Heart left ventricle (tissue), 13 donors: ENCODE data around the gene SGTA.

Experiments used
- CTCF ChIP-seq, 12 donors: fragments of 200-600 bp; sonication (generic) in 4 of 12; IDR thresholded peaks; one replicate each; pipeline versions ENCODE4 v1.5.0 to v1.8.0; 2018 to 2022; ENCODE audit warnings: antibody characterized with exemption in 12 of 12, mild to moderate bottlenecking in 5 of 12
- POLR2A ChIP-seq, 2 donors: fragments of 450-650 bp; IDR thresholded peaks; one replicate each; pipeline ENCODE4 v1.6.1; 2017; ENCODE audit warnings: antibody characterized with exemption in 2 of 2, mild to moderate bottlenecking in 2 of 2, moderate library complexity in 2 of 2
- donor health status: ischemic (EF 13 %, LVEDD 7.1; RV severe dilation, severe dysfunction).
- donor health status: DM: no; HTN: yes; CAD: no.
- donor health status: DM: no; HTN: no; CAD: no.
- donor health status: ischemic (EF 25% LVEDD 6.9; RV normal size, moderate dysfunction).
- donor health status: ischemic (EF 25% LVEDD 5.7; RV mildly dilated, moderate dysfunction).
- donor health status: ischemic (EF 35%, LVEDD 5.7; RV mildly dilated, moderate dysfunction).
- donor health status: nonischemic (EF 11% LVEDD 7.7; RV severe dilation, severe dysfunction).
- donor health status: DM: yes; HTN: yes; CAD: no.
- donor health status: PGD.
- donor health status: ischemic (EF 29% LVEDD 5.4; RV normal size, mild dysfunction).
- donor health status: nonischemic (EF 23%, LVEDD 6.1; RV moderate dilation, normal function).

GRCh38 chr19:2802826-2803225 is 19.8 kb upstream of the SGTA start:
- no peak for TF ChIP-seq CTCF (IDR thresholded peaks at IDR 0.05)
- no peak for TF ChIP-seq POLR2A (IDR thresholded peaks at IDR 0.05)
